RWPE2 (cell line): Measurements from ENCODE around the gene RBMS3.

Experiments
- ATAC-seq: fragments of 200-7000 bp; cut with Tn5 transposase; 3 replicates; pipeline ENCODE4 v1.9.1; 2021; ENCODE audit warnings: low read depth
- DNase-seq: peaks from one replicate; pipeline ENCODE4 v3.0.0-alpha.2; 2020; ENCODE audit warnings: low spot score
- H3K27ac ChIP-seq: fragments of 450-650 bp; 2 replicates; pipeline ENCODE4 v1.5.1; 2017; ENCODE audit warnings: mild to moderate bottlenecking; ENCODE audit not compliant: poor library complexity, severe bottlenecking
- H3K27me3 ChIP-seq: fragments of 250-450 bp; sonication (Bioruptor Pico); 2 replicates; pipeline ENCODE4 v1.5.1; 2021; ENCODE audit warnings: mild to moderate bottlenecking, moderate library complexity; ENCODE audit not compliant: insufficient read depth, poor library complexity, severe bottlenecking
- H3K36me3 ChIP-seq: fragments of 250-450 bp; sonication (Bioruptor Pico); 2 replicates; pipeline ENCODE4 v1.5.1; 2020; ENCODE audit warnings: low read depth, mild to moderate bottlenecking, moderate library complexity
- H3K4me1 ChIP-seq: fragments of 250-450 bp; sonication (Bioruptor Pico); 2 replicates; pipeline ENCODE4 v1.5.1; 2021; ENCODE audit warnings: mild to moderate bottlenecking, moderate library complexity; ENCODE audit not compliant: insufficient read depth, poor library complexity, severe bottlenecking
- H3K4me3 ChIP-seq: fragments of 250-450 bp; sonication (Bioruptor Pico); 2 replicates; pipeline ENCODE4 v1.5.1; 2021; ENCODE audit warnings: mild to moderate bottlenecking, moderate library complexity; ENCODE audit not compliant: severe bottlenecking
- H3K9me3 ChIP-seq: fragments of 250-450 bp; sonication (Bioruptor Pico); 2 replicates; pipeline ENCODE4 v1.5.1; 2021; ENCODE audit warnings: mild to moderate bottlenecking, moderate library complexity; ENCODE audit not compliant: severe bottlenecking
- TF ChIP-seq, protein P1 (sequence below): fragments of 450-650 bp; IDR thresholded peaks from one replicate; pipeline ENCODE4 v1.5.1; 2017; ENCODE audit warnings: mild to moderate bottlenecking, moderate library complexity; ENCODE audit not compliant: poor library complexity, severe bottlenecking

RBMS3 gene

DNA sequence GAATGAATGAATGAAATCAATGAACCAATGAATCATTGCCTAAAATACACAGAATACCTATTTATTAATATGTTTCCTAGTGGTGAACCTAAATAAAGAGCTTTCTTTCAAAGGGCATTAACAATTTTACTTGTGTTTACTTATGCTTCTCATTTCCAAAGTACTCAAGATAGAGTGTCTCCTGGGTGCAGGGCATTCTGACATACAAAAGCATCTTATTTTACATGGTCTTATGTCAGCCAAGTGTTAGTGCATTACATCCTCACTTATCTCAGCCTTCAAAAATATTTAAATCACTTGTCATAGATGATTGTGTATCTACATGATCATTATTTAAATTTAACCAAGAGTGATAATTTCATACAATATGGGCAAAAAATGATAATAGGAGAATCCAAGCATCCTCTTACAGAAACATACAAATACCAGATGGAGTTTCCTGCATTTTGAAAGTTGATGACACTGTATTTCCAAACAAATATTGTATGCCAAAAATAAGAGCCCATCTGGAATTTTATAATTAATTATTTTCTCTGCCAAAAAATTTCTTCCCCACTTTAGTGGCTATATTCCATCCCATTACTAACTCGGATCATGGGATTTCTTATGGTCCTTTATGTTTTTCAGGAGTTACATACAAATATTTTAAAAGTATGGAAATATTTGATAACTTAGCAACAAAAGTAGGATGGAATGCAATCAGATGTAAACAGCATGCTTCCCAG lies 279.0 kb downstream of the RBMS3 start:
- no peak for ATAC-seq
- no peaks in the 10 kb centered on the region for H3K9me3 ChIP-seq
- TF ChIP-seq, protein P1, sequence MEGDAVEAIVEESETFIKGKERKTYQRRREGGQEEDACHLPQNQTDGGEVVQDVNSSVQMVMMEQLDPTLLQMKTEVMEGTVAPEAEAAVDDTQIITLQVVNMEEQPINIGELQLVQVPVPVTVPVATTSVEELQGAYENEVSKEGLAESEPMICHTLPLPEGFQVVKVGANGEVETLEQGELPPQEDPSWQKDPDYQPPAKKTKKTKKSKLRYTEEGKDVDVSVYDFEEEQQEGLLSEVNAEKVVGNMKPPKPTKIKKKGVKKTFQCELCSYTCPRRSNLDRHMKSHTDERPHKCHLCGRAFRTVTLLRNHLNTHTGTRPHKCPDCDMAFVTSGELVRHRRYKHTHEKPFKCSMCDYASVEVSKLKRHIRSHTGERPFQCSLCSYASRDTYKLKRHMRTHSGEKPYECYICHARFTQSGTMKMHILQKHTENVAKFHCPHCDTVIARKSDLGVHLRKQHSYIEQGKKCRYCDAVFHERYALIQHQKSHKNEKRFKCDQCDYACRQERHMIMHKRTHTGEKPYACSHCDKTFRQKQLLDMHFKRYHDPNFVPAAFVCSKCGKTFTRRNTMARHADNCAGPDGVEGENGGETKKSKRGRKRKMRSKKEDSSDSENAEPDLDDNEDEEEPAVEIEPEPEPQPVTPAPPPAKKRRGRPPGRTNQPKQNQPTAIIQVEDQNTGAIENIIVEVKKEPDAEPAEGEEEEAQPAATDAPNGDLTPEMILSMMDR = no peak
- H3K36me3 ChIP-seq = no peaks in the 10 kb centered on the region
- no peaks in the 10 kb centered on the region for H3K4me1 ChIP-seq
- H3K27me3 ChIP-seq = no peaks in the 10 kb centered on the region
- no peak for DNase-seq
- no peak overlapping the region for H3K27ac ChIP-seq
- H3K4me3 ChIP-seq = no peak overlapping the region

DNA sequence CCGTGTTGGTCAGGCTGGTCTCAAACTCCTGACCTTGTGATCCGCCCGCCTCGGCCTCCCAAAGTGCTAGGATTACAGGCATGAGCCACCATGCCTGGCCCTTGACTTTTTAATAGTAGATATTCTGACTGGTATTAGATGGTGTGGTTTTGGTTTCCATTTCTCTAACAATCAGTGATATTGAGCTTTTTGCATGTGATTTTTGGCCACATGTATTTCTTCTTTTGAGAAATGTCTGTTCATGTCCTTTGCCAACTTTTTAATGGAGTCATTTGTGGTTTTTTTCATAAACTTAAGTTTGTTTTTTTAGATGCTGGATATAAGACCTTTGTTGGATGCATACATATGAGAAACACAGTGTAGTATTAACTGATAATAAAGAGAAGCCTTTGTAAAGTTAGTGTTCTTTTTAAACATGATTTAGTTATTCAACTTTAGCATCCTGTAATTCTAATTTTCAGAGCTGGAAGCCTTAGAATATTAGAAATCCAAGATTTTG lies 280.8 kb downstream of the RBMS3 start:
- Histone ChIP-seq H3K27ac (no peak overlapping the region), H3K4me3 (no peak overlapping the region), H3K36me3 (no peaks in the 10 kb centered on the region), H3K27me3 (no peaks in the 10 kb centered on the region), H3K4me1 (no peaks in the 10 kb centered on the region), H3K9me3 (no peaks in the 10 kb centered on the region)
- DNase-seq (no peak), ATAC-seq (no peak)
- TF ChIP-seq, protein P1 = no peak

DNA sequence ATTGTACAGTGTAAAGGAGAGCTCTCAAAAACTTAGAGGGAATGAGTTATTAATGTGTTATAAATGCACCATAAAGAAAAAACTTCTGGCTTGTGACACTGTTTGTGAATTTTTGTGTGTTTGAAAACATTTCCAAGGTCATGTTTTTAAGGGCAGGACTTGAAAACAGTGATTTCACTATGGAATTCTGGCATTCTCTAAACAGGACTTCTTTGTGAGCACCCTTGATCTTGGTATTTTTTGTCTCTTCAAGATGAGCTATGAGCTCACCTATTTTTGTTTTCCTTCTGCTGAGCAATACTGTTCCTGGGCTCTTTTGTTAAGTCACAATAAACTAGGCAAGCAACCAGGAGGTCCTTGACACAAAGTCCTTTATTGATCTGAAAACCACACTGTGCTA lies 284.4 kb downstream of the RBMS3 start:
- Histone ChIP-seq H3K27ac (no peak overlapping the region), H3K9me3 (no peaks in the 10 kb centered on the region), H3K27me3 (no peaks in the 10 kb centered on the region), H3K4me3 (no peak overlapping the region), H3K4me1 (no peaks in the 10 kb centered on the region), H3K36me3 (no peaks in the 10 kb centered on the region)
- ATAC-seq = no peak
- no peak for DNase-seq
- TF ChIP-seq, protein P1 = no peak

DNA sequence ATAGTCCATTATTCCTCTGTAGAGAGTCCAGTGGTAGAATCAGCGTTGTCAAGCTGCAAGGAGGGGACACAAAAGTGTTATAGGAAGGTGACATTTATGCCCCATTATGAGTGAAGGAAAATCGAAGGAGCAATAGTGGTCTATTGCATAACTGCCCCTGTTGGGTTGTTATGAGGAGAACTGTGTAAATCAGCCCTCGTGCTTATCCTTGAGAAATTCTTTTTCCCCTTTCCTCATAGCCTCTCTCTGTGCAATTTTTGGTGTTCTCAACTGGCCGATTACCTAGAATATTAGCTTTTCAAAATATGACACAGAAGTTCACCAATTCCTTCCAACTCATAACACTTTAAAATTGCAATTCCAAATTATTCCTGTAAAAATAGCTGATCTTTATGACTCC lies 286.6 kb downstream of the RBMS3 start:
- Histone ChIP-seq H3K4me3 (no peak overlapping the region), H3K9me3 (no peaks in the 10 kb centered on the region), H3K27ac (no peak overlapping the region), H3K4me1 (no peaks in the 10 kb centered on the region), H3K27me3 (no peaks in the 10 kb centered on the region), H3K36me3 (no peaks in the 10 kb centered on the region)
- DNase-seq (no peak), ATAC-seq (no peak)
- TF ChIP-seq, protein P1 = no peak

DNA sequence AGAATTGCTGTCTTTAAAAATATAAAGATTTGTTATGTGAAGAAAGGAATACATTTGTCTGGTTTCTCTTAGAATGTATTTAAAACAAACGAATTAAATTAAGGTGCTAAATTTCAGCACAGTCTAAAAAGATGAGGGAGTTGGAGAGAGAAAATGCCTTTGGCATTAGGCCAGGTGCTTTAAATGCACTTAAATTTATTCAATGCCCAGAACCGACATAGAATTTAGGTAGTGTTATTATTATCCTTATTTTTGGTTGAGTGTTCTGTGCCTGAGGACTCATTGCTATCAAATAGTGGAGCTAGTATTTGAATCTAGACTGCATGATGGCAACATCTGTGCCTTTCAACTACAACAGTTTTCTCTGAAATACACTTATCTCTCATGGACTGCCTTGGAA lies 287.5 kb downstream of the RBMS3 start:
- ATAC-seq (no peak), DNase-seq (no peak)
- Histone ChIP-seq H3K9me3 (no peaks in the 10 kb centered on the region), H3K4me1 (no peaks in the 10 kb centered on the region), H3K36me3 (no peaks in the 10 kb centered on the region), H3K27me3 (no peaks in the 10 kb centered on the region), H3K4me3 (no peak overlapping the region), H3K27ac (no peak overlapping the region)
- TF ChIP-seq, protein P1 = no peak
